ENCODE results near the gene DLK2. TPM values are rescaled to one million over a fixed set of nuclear protein-coding genes. Genes with fewer than 3 reads are reported as not detected.

The DLK2 gene
- total and polyA plus RNA-seq, 2 of the 13 experiments (the other 11 are each of a cell fraction or from before 2014, with no cell fraction given) = 1.2 to 3.8 TPM

- TF ChIP-seq ZNF30 (CRISPR knock-in tag; IDR thresholded peaks at IDR 0.05) (no peak), ZNF407 (CRISPR knock-in tag; IDR thresholded peaks at IDR 0.05; ENCODE audit: not compliant biosample characterization) (no peak), ZNF569 (CRISPR knock-in tag; IDR thresholded peaks at IDR 0.05; ENCODE audit: borderline replicate concordance) (no peak), RFX1 (IDR thresholded peaks at IDR 0.05) (no peak), ZNF142 (CRISPR knock-in tag; IDR thresholded peaks at IDR 0.05) (no peak), ZNF7 (CRISPR knock-in tag; IDR thresholded peaks at IDR 0.05) (no peak), ZNF207 (IDR thresholded peaks at IDR 0.05; ENCODE audit: borderline replicate concordance) (no peak), ZNF713 (CRISPR knock-in tag; IDR thresholded peaks at IDR 0.05) (no peak), KDM2A (CRISPR knock-in tag; IDR thresholded peaks at IDR 0.05; ENCODE audit: borderline replicate concordance, low read depth) (peak; percentile 79; the same call in 1 of the 2 replicates), AGO1 (IDR thresholded peaks at IDR 0.05; ENCODE audit: low read depth, low read length, poor library complexity, severe bottlenecking) (peak; percentile 67), ATF7-NPFF (CRISPR knock-in tag; IDR thresholded peaks at IDR 0.05; ENCODE audit: low read depth) (peak; percentile 77; the same call in 1 of the 2 replicates), ZNF703 (CRISPR knock-in tag; IDR thresholded peaks at IDR 0.05; ENCODE audit: borderline replicate concordance) (no peak)
Measured at GRCh38 chr6:43477235-43478007, 22.1 kb upstream of the DLK2 start, which contains the start of gene TJAP1 (continued).
